Esophagus muscularis mucosa (tissue), 3 donors: ENCODE measurements around the gene BCAP29.
"Not testable (repeated sequence)": the region's sequence is repeated elsewhere in the genome, so short reads cannot be mapped to it uniquely, and the experiment has no call there.

ENCODE experiments used
- POLR2A ChIP-seq: fragments of 450-650 bp; IDR thresholded peaks from one replicate; pipeline ENCODE4 v1.6.1; 2017; ENCODE audit warnings: antibody characterized with exemption, moderate library complexity, mild to moderate bottlenecking, low read depth
- POLR2AphosphoS5 ChIP-seq, 2 donors: sonication (generic); formaldehyde crosslinking; IDR thresholded peaks; one replicate each; pipeline ENCODE4 v1.6.1; 2017; ENCODE audit warnings: antibody characterized with exemption in 2 of 2
- TF ChIP-seq, protein P1 (sequence below), 3 experiments: fragments of 200-600 bp in 2 of 3; fragments of 450-650 bp in 1 of 3; sonication (generic) in 2 of 3; IDR thresholded peaks; one replicate each; pipeline ENCODE4 v1.5.1; 2017 to 2019; ENCODE audit warnings: antibody characterized with exemption in 3 of 3, mild to moderate bottlenecking in 2 of 3, moderate library complexity in 1 of 3

DNA sequence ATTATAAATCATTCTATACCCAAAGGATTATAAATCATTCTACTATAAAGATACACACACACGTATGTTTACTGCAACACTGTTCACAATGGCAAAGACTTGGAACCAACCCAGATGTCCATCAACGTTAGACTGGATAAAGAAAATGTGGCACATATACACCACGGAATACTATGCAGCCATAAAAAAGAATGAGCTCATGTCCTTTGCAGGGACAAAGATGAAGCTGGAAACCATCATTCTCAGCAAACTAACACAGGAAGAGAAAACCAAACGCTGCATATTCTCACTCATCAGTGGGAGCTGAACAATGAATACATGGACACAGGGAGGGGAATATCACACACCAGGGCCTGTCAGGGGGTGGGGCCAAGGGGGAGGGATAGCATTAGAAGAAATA is 42.8 kb upstream of the BCAP29 start:
- TF ChIP-seq, protein P1, sequence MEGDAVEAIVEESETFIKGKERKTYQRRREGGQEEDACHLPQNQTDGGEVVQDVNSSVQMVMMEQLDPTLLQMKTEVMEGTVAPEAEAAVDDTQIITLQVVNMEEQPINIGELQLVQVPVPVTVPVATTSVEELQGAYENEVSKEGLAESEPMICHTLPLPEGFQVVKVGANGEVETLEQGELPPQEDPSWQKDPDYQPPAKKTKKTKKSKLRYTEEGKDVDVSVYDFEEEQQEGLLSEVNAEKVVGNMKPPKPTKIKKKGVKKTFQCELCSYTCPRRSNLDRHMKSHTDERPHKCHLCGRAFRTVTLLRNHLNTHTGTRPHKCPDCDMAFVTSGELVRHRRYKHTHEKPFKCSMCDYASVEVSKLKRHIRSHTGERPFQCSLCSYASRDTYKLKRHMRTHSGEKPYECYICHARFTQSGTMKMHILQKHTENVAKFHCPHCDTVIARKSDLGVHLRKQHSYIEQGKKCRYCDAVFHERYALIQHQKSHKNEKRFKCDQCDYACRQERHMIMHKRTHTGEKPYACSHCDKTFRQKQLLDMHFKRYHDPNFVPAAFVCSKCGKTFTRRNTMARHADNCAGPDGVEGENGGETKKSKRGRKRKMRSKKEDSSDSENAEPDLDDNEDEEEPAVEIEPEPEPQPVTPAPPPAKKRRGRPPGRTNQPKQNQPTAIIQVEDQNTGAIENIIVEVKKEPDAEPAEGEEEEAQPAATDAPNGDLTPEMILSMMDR (IDR thresholded peaks at IDR 0.05): not testable (repeated sequence)
- not testable (repeated sequence) for TF ChIP-seq POLR2A; POLR2AphosphoS5 (IDR thresholded peaks at IDR 0.05)
